PC-3 (cell line): Measurements from ENCODE around the gene SIGMAR1. TPM values are rescaled to one million over a fixed set of nuclear protein-coding genes. Genes with fewer than 3 reads are reported as not detected.

Source experiments
- ATAC-seq: fragments of 200-7000 bp; cut with Tn5 transposase; 2 replicates; pipeline ENCODE4 v1.9.1; 2020; ENCODE audit warnings: mild to moderate bottlenecking, moderate library complexity
- BruUV-seq: library from RNA; stranded (reverse); fragments of 400-500 nt; replicated peaks from 2 replicates; lab custom pipeline; 2021; lab: Mats Ljungman, UMichigan
- CTCF ChIA-PET: fragments of 300-600 bp; sonication (Branson Sonifier 250); formaldehyde crosslinking; loops from one replicate; lab custom pipeline; 2022; ENCODE audit warnings: antibody characterized with exemption; lab: Charles Lee
- POLR2A ChIA-PET: fragments of 300-600 bp; sonication (Branson Sonifier 250); formaldehyde crosslinking; loops from one replicate; lab custom pipeline; 2022; ENCODE audit warnings: antibody characterized with exemption; ENCODE audit not compliant: unreplicated experiment; lab: Charles Lee
- DNase-seq: peaks from one replicate; pipeline ENCODE4 v3.0.0-alpha.2; 2015
- H2AFZ ChIP-seq: fragments of 300-600 bp; sonication (generic); 2 replicates; pipeline ENCODE4 v1.6.0; 2016; ENCODE audit warnings: antibody characterized with exemption, low read length
- H3F3A ChIP-seq: fragments of 300-600 bp; sonication (generic); one replicate; pipeline ENCODE4 v1.6.0; 2017; ENCODE audit warnings: antibody characterized with exemption, low read length, control low read depth, mild to moderate bottlenecking; ENCODE audit not compliant: unreplicated experiment
- H3K27ac ChIP-seq: fragments of 300-600 bp; sonication (generic); 2 replicates; pipeline ENCODE4 v1.5.1; 2016; ENCODE audit warnings: mild to moderate bottlenecking, low read length
- H3K27me3 ChIP-seq: fragments of 300-600 bp; sonication (generic); 2 replicates; pipeline ENCODE4 v1.6.1; 2016; ENCODE audit warnings: low read length, mixed read lengths
- H3K36me3 ChIP-seq: fragments of 300-600 bp; sonication (generic); 2 replicates; pipeline ENCODE4 v1.6.1; 2016; ENCODE audit warnings: low read depth, mixed run types, low read length, mixed read lengths
- H3K4me1 ChIP-seq: fragments of 300-600 bp; sonication (generic); 2 replicates; pipeline ENCODE4 v1.5.1; 2016; ENCODE audit warnings: low read length; ENCODE audit not compliant: insufficient read depth
- H3K4me2 ChIP-seq: fragments of 300-600 bp; sonication (generic); 2 replicates; pipeline ENCODE4 v1.6.0; 2016; ENCODE audit warnings: low read length
- H3K4me3 ChIP-seq: fragments of 300-600 bp; sonication (generic); 2 replicates; pipeline ENCODE4 v1.5.1; 2016; ENCODE audit warnings: mild to moderate bottlenecking, low read length, mixed read lengths
- H3K79me2 ChIP-seq: fragments of 300-600 bp; sonication (generic); 2 replicates; pipeline ENCODE4 v1.6.1; 2017; ENCODE audit warnings: low read length, mixed read lengths
- H3K9ac ChIP-seq: fragments of 300-600 bp; sonication (generic); 2 replicates; pipeline ENCODE4 v1.6.0; 2016; ENCODE audit warnings: mild to moderate bottlenecking, low read length
- H3K9me2 ChIP-seq: fragments of 300-600 bp; sonication (generic); replicated peaks from 2 replicates; pipeline ENCODE4 v1.6.1; 2016; ENCODE audit warnings: mixed run types, low read length, mixed read lengths
- H3K9me3 ChIP-seq: fragments of 300-600 bp; sonication (generic); 2 replicates; pipeline ENCODE4 v1.6.1; 2016; ENCODE audit warnings: low read length, mixed read lengths
- H4K20me1 ChIP-seq: fragments of 300-600 bp; sonication (generic); 2 replicates; pipeline ENCODE4 v1.6.1; 2016; ENCODE audit warnings: low read length, mixed read lengths
- EZH2 ChIP-seq: fragments of 300-600 bp; sonication (generic); IDR thresholded peaks from one replicate; pipeline ENCODE4 v1.6.1; 2017; ENCODE audit warnings: antibody characterized with exemption, mild to moderate bottlenecking, low read length; ENCODE audit not compliant: unreplicated experiment
- EZH2phosphoT487 ChIP-seq: fragments of 300-600 bp; sonication (generic); IDR thresholded peaks from 2 replicates; pipeline ENCODE4 v1.6.1; 2018; ENCODE audit warnings: mild to moderate bottlenecking, antibody characterized with exemption, low read length, borderline replicate concordance
- intact Hi-C: fragments of 100-400 bp; cut with micrococcal nuclease; formaldehyde crosslinking; loops from 2 replicates; pipeline ENCODE4 v1.9.0; 2023
- total RNA-seq: library from RNA; depleted of rRNA; stranded (reverse); fragments of >200 nt; gene quantifications from 2 replicates; pipeline ENCODE4 v1.2.3, GENCODE V29; 2014
- TF ChIP-seq, protein P1 (sequence below): fragments of 300-600 bp; sonication (generic); conservative IDR thresholded peaks from 2 replicates; pipeline ENCODE4 v1.5.1; 2017; ENCODE audit warnings: antibody characterized with exemption, low read depth, mild to moderate bottlenecking, low read length

Gene SIGMAR1
- total RNA-seq, 1 experiment from 2014 or later, result 96.7 TPM

DNA sequence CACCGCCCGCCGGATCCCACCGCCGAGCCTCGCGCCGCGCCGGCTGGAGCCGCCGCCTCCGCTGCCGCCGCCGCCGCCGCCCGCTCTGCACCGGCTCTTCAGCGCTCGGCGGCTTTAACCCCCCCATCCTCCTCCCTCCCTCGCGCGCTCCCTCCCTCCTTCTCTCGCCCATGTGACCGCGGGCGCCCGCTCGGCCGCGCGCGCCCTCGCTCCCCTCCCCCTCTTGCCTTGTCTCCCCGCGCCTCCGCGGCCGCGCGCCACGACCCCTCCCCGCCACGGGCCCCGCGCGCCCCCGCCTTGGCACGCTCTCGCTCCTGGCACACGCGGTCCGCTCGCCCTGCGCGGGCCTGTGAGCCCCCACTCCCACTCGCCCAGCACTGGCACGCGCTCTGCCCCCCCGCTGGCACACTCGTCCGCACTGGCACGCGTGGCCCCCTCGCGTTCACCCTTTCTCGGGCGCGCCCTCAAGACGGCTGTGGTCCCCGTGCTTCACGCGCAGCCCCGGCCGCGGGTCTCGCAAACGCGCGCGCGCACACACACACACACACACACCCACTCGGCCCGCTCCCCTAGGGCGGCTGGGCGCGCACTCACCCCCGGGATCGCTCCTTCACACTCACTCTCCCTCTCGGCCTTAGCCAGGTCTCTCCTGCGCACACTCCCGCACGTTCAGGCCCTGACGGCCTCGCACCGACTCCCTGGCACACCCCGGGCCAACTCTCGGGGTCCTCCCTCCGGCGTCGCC, 47.8 kb downstream of the SIGMAR1 start, which contains the start of gene CNTFR:
TSS of gene CNTFR (minus strand) at position 89 of the 745 bp plus-strand sequence. CDS start 20,743 bp downstream, outside the sequence.
- Histone ChIP-seq H3K4me1 (no peaks in the 10 kb centered on the region), H3K9me2 (no peaks in the 10 kb centered on the region), H3K4me3 (no peak within 1 kb of the TSS), H3K36me3 (no peaks in the 10 kb centered on the region), H3K27ac (no peak within 1 kb of the TSS), H3K4me2 (no peak within 1 kb of the TSS), H3K27me3 (peaks cover 55% of the 10 kb centered on the region), H3K9ac (no peak within 1 kb of the TSS), H2AFZ (no peak within 1 kb of the TSS), H3F3A (no peaks in the 10 kb centered on the region), H4K20me1 (no peaks in the 10 kb centered on the region), H3K79me2 (no peaks in the 10 kb centered on the region), H3K9me3 (no peaks in the 10 kb centered on the region)
- no peak for ATAC-seq
- intact Hi-C loops, result loop anchor here (2.0 to 5.0 kb wide), 3 partner anchors 88 to 185 kb away; no protein-coding TSS in a partner anchor
- ChIA-PET CTCF (no interaction called here), POLR2A (no interaction called here)
- TF ChIP-seq, protein P1, sequence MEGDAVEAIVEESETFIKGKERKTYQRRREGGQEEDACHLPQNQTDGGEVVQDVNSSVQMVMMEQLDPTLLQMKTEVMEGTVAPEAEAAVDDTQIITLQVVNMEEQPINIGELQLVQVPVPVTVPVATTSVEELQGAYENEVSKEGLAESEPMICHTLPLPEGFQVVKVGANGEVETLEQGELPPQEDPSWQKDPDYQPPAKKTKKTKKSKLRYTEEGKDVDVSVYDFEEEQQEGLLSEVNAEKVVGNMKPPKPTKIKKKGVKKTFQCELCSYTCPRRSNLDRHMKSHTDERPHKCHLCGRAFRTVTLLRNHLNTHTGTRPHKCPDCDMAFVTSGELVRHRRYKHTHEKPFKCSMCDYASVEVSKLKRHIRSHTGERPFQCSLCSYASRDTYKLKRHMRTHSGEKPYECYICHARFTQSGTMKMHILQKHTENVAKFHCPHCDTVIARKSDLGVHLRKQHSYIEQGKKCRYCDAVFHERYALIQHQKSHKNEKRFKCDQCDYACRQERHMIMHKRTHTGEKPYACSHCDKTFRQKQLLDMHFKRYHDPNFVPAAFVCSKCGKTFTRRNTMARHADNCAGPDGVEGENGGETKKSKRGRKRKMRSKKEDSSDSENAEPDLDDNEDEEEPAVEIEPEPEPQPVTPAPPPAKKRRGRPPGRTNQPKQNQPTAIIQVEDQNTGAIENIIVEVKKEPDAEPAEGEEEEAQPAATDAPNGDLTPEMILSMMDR, result no peak
- TF ChIP-seq EZH2 (no peak), EZH2phosphoT487 (no peak)
- DNase-seq, result no peak
- BruUV-seq, result no TSS peak

DNA sequence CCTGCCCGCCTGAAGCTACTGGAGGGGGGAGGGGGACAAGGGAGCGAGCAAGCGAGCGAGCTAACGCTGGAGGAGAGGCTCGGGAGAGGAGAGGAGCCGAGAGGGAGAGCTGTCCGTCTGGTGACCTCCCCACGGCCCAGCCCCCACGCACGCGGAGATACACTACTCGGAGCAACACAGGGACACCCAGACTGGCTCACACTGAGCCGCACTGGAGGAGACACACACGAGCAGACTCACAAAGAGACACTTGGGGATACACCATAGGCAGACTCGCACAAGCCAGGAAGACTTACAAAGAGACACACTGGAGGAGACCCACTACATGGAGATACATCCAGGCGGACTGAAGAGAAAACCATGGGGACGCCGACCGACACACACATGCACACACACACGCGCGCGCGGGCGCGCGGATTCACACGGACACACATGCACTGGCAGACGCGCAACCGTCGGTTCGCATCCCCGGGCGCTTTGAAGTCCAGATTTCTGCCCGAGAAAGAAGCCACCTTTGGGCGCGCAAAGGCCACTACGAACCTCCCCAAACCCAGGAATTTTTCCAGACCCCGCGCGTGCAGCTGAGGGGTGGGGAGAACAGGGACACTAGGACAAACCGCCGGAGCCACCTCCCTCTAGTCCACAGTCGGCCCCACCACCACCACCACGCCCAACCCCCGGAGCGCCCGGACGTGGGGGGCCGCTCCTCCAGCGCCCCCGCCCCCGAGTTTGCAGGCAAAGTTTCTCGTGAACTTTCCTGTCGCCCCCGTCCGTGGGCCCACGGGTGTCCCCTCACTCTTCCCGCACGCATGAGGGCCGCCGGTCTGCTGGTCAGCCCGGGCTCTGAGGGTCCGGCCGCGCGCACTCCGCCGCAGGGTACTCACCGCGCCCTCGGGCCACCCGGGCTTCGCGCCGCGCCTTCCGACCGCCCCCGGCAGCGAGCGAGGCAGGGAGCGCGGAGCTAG, 48.6 kb downstream of the SIGMAR1 start:
- intact Hi-C loops, result no loop called here
- H2AFZ ChIP-seq, result no peak overlapping the region
- POLR2A ChIA-PET, result no interaction called here
- H3K36me3 ChIP-seq, result no peaks in the 10 kb centered on the region
- no peak overlapping the region for H3K4me3 ChIP-seq
- no peaks in the 10 kb centered on the region for H3K9me3 ChIP-seq
- H4K20me1 ChIP-seq, result no peaks in the 10 kb centered on the region
- H3K4me2 ChIP-seq, result no peak overlapping the region
- H3K79me2 ChIP-seq, result no peaks in the 10 kb centered on the region
- no peak for DNase-seq
- no peaks in the 10 kb centered on the region for H3F3A ChIP-seq
- H3K27me3 ChIP-seq, result peaks cover 55% of the 10 kb centered on the region
- CTCF ChIA-PET, result no interaction called here
- H3K9me2 ChIP-seq, result no peaks in the 10 kb centered on the region
- BruUV-seq, result no TSS peak
- no peak overlapping the region for H3K9ac ChIP-seq
- TF ChIP-seq EZH2 (no peak), EZH2phosphoT487 (no peak)
- TF ChIP-seq, protein P1, result no peak
- no peaks in the 10 kb centered on the region for H3K4me1 ChIP-seq
- H3K27ac ChIP-seq, result no peak overlapping the region
- no peak for ATAC-seq
